Measurements from ENCODE around the gene MYO3B.

DNA sequence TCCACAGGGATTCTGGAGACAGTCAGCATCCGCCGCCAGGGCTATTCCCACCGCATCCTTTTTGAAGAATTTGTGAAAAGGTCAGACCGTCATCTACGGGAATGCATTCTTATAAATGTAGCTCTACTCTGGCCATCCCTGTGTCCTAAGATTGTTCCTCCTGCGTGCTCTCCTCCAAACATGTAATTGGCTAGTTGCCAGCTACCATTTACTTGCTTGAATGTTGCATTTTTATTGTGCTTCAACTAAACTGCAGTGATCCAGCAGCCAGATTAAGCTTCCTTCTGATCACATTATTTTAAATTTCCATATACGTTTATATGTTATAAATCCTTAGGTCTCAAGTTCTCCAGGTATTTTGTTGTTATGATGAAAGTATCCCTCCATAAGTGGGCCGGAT lies 288.7 kb downstream of the MYO3B start:
- TF ChIP-seq EP300 (IDR thresholded peaks at IDR 0.05; ENCODE audit: borderline replicate concordance) (no peak), RAD21 (IDR thresholded peaks at IDR 0.05; ENCODE audit: low read depth) (no peak), NFIC (IDR thresholded peaks at IDR 0.05) (no peak), TCF12 (IDR thresholded peaks at IDR 0.05; ENCODE audit: low read depth) (no peak), YY1 (IDR thresholded peaks at IDR 0.05; ENCODE audit: low read depth) (no peak), REST (IDR thresholded peaks at IDR 0.05; ENCODE audit: low read depth) (no peak), CREB1 (IDR thresholded peaks at IDR 0.05; ENCODE audit: low read depth) (no peak), FOXM1 (IDR thresholded peaks at IDR 0.05; ENCODE audit: borderline replicate concordance, low read depth) (no peak), ZBTB7A (IDR thresholded peaks at IDR 0.05; ENCODE audit: low read depth) (no peak), EGR1 (IDR thresholded peaks at IDR 0.05) (no peak)
